Cerebellar cortex (tissue), 1 donor: ENCODE results near the gene ARL4D.
"Not testable (repeated sequence)": the region's sequence is repeated elsewhere in the genome, so short reads cannot be mapped to it uniquely, and the experiment has no call there.

Experiments used
- DNase-seq: peaks from one replicate; pipeline ENCODE4 v3.0.0-alpha.2; 2015; ENCODE audit warnings: low spot score

The ARL4D gene

GRCh38 chr17:43398724-43399595 is at the start of gene ARL4D:
TSS of gene ARL4D (plus strand) at chr17:43398993. CDS start at chr17:43399733, 740 bp downstream.
- peak; percentile 90 for DNase-seq

GRCh38 chr17:43349142-43349541 is 49.7 kb upstream of the ARL4D start:
- no peak for DNase-seq

- no peak for DNase-seq
Observed at GRCh38 chr17:43350888-43351361, 47.9 kb upstream of the ARL4D start.

- DNase-seq, result no peak
Observed at GRCh38 chr17:43351691-43352090, 47.1 kb upstream of the ARL4D start.

- DNase-seq, result no peak
Observed at GRCh38 chr17:43352579-43353331, 46.0 kb upstream of the ARL4D start.

- no peak for DNase-seq
Observed at GRCh38 chr17:43353393-43353792, 45.4 kb upstream of the ARL4D start.

GRCh38 chr17:43354371-43354770 is 44.4 kb upstream of the ARL4D start:
- DNase-seq, result no peak

GRCh38 chr17:43356450-43356849 is 42.3 kb upstream of the ARL4D start:
- DNase-seq, result no peak

GRCh38 chr17:43356999-43357398 is 41.8 kb upstream of the ARL4D start:
- no peak for DNase-seq

GRCh38 chr17:43359469-43360110 is 39.2 kb upstream of the ARL4D start:
- DNase-seq, result no peak

GRCh38 chr17:43360376-43360738 is 38.4 kb upstream of the ARL4D start:
- no peak for DNase-seq

- peak; percentile 100 for DNase-seq
Observed at GRCh38 chr17:43360739-43361505, 37.9 kb upstream of the ARL4D start.

- no peak for DNase-seq
Observed at GRCh38 chr17:43363181-43363925, 35.4 kb upstream of the ARL4D start.

GRCh38 chr17:43363926-43364285 is 34.9 kb upstream of the ARL4D start:
- DNase-seq, result no peak

GRCh38 chr17:43365356-43365755 is 33.4 kb upstream of the ARL4D start:
- DNase-seq, result no peak

GRCh38 chr17:43365921-43366320 is 32.9 kb upstream of the ARL4D start:
- DNase-seq, result not testable (repeated sequence)

GRCh38 chr17:43366891-43367736 is 31.7 kb upstream of the ARL4D start:
- no peak for DNase-seq

- peak; percentile 96 for DNase-seq
Observed at GRCh38 chr17:43367737-43368242, 31.0 kb upstream of the ARL4D start.

- peak; percentile 73 for DNase-seq
Observed at GRCh38 chr17:43368740-43369506, 29.9 kb upstream of the ARL4D start.
